Stimulated activated CD4-positive, alpha-beta T cell treated with anti-CD3 and anti-CD28 coated beads, Interleukin-2, amount 100 ng/mL, for 48 hours (primary cell): ENCODE data around the gene MED4.
"Not testable (repeated sequence)": the region's sequence is repeated elsewhere in the genome, so short reads cannot be mapped to it uniquely, and the experiment has no call there.

Source experiments
- DNase-seq, 2 donors: peaks; one replicate each; pipeline ENCODE4 v3.0.0-alpha.2; 2020

The MED4 gene

DNA sequence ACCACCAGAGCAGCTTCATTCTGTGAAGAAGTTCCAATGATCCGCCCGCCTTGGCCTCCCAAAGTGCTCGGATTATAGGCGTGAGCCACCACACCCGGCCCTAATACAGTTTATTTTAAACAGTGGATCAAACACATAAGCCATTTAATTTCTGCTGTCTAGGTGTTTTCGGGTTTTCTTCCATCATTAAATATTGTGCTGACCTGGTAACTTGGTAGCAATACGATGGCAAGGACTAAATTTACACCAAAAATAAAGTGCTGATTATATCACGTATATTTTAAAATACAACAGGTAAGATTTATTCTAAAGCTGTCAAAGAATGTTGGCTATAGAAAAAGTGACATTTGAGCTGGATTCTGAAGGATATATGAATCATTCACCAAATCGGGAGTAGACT lies 1.3 kb downstream of the MED4 start:
- DNase-seq, result no peak

DNA sequence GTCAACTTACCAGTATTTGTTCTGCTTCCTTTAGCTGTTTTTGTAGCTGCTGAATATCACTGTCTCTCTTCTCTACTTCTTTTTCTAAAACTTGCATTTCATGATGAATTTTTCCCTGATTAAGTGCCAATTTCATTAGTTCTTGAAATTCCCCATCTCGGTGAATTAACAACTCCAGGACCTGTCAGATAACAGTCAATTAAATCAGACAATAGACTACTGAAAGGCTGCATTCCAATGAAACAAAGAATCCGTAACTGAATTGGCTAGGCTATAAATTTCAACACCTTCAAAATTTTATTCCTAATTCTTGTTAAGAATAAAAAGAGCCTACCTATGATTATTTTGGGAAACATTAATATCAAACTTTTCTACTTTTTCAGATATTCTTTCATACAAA lies 8.6 kb downstream of the MED4 start:
- no peak for DNase-seq

DNA sequence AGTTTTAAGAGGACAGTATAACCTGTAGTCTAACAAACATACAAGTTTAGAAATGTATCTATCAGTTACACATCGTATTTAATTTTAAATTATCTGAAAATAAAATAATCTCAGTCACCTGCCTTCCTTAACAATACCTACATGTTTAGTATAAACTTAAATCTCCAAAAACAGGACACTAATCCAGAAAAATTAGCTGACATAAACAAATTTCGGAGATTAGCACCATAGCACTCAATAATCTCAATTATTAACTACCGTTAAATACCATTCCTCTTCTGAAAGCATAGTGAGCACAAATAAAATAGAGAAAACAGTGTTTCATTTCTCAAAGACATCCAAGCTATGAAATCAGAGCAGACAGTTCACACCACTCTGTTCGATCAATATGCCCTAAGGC lies 13.2 kb downstream of the MED4 start:
- no peak for DNase-seq

DNA sequence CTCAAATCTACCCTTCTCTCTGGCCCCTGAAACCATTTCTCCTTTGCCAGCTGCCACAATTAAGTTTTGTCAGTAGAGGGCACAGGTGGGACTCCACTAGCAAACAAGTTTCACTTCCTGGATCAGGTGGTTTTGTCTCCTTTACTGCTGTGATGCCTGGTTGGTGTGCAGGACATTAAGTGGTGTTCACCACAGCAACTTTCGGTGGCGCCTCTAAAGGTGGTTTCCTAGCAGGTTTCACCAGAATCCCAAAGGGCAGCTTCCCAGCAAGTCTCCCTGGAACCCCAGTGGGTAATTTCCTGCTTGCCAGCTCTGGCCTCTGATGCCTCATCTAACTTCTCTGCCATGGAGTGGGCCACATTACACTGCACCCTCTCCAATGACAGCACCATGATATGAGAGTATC lies 16.6 kb downstream of the MED4 start:
- DNase-seq, result no peak

DNA sequence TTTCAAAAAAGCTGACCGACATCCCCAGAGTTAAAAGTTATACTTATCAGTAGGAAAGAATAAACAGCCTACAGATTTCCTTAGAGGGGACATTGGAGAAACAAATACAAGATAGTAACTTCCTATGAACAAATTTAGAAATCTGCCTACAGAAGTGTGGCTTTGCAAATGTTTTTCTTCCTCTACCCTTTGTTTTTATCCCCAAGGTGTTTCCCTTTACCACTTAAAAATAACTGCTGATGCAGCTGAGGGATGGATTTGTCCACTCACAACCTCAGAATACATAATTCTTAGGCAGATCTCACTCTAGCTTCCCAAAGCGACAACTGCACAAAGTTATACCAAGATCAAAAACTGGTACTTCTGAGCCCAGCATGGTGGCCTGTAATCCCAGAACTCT lies 20.9 kb downstream of the MED4 start:
- no peak for DNase-seq

DNA sequence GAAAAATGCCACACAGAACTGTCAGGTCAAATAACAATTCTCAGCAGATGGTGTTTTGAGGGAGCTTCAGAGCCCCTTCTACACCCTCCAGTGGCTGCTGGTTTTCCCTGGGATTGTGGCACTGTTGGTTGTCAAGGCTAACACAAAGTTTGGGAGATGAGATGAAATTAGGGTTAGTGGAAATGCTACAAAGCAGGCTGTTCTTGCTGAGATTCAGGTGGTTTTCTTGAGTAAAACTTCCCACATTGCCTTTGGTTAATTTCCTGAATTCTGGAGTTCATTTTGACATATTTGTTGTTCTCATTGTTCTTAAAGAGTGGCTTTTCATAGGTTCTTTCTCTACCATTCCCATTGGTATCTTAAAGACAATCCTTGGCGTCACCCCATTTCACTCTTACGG lies 22.1 kb downstream of the MED4 start:
- DNase-seq, result no peak

DNA sequence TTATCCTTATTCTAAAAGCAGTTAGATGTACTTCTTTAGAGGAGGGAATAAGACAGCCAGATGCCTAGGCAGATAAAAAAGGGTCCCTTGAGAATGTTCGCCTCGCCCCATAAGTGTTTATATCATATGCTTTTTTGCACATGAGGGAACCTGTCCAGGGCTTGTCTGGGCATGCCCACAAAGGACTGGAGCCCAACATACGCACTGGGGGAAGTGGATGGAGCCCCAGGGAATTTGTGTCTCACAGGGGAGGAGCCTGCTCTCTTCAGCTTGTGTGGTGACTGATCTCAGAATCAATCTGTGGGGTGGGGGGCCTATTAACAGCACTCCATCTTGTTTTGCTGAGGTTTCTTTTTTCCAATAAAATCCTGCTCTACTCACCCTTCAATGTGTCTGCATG lies 22.6 kb downstream of the MED4 start:
- no peak for DNase-seq

DNA sequence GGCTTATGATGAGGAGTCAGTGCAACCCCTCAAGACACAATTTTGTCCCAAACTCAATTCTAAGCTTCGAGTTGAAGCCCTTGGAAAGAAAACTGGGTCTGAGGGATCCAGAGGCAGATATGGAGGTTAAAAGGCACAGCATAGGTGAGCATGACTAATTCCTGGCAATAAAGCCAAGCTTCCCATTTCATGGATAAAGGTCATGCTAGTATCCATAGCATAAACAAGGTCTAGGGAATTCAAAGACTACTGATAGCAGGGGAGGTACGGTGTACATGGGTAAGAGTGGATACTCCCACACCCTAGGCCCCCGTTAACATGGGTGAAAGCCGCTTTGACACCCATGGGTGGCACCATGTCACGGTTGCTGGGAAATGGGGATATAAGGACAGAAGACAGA lies 24.0 kb downstream of the MED4 start:
- DNase-seq, result no peak

DNA sequence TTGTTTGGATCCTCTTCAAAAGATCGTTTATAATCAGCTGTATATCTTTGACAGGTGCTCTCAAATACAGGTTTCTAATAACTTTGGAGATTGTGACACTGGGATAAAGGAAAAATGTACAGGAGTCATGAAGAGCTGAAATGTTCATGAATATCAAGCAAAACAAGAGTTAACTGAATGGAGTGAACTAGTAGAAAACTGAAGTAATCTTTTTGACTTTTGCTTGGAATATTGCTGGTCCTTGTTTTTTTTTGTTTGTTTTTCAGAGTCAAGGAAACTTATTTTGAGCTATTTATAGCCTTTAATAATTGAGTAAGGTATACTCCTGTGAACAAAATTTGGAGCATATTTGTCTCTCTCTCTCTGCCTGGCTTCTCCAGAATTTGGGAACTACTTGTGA lies 25.3 kb downstream of the MED4 start:
- DNase-seq, result no peak

DNA sequence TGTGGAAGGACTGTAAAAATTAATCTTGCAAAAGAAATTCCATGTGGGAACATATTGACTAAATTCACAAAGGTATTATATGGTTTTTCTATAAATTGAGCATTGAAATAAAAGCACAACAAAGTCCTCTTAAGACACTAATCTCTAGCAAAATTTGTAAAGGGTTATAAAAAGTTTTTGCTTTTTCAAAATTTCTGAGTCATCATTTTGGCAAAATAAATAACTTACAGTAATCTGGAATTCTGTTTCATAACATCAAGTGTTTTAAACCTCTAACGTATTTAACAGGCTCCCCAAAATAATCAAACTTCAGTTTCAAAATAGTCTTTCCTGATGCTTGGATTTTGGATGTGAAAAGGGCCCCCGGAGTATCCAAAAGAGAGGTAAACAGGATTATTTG lies 26.0 kb downstream of the MED4 start:
- no peak for DNase-seq

DNA sequence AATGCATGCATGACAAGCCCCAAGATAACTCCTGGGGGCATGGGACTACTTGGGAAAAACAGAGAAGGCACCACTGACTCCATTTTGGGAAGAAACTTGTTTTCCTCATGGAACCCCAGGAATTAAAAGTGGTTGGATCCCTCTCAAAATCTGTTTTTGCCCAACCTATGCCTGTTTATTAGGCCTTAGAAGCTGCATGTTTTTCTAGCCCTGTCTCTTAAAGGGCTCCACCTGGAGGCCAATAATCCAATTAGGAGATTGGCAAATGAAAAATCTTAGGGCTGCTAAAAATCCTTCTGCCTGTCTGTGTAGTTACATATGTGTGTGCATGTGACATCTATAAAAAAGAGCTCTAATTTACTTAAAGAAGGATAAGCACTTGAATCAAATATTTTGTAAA lies 26.9 kb downstream of the MED4 start:
- DNase-seq, result no peak

DNA sequence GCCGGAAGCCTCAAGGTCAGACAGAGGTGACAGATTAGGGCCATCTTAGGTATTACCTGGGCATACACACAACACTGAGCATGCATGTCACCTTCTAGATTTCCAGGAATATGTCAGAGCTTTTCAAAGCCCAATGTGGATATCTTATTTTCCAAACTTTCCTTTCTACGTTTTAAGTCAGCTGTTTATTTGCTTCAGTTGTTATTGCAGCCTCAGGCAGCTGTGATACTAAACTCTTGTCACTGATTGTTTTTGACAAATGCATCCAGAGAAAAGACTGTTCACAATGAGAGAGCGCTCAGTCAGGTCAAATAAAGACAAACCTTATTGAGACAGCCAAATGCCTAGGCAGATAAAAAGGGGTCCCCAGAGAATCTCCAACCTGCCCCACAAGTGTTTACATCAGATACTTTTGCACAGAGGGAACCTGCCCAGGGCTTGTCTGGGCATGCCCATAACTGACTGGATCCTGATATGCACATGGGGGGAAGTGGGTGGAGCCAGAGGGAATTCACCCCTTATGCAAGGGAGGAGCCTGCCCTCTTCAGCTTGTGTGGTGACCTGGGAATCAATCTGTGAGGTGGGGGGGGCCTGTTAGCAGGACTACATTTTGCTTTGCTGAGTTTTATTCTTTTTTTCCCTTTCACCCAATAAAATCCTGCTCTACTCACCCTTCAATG lies 28.5 kb downstream of the MED4 start:
- DNase-seq, result no peak

DNA sequence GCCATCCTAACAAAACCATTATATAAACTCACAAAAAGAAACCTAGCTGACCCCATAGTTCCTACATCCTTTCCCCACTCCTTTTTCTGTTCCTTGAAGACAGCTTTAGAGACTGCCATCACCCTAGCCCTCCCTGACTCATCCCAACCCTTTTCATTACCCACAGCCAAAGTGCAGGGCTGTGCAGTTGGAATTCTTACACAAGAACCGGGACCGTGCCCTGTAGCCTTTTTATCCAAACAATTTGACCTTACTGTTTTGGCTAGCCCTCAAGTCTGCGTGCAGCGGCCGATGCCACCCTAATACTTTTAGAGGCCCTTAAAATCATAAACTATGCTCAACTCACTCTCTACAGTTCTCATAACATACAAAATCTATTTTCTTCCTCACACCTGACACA lies 35.0 kb downstream of the MED4 start:
- DNase-seq, result not testable (repeated sequence)

DNA sequence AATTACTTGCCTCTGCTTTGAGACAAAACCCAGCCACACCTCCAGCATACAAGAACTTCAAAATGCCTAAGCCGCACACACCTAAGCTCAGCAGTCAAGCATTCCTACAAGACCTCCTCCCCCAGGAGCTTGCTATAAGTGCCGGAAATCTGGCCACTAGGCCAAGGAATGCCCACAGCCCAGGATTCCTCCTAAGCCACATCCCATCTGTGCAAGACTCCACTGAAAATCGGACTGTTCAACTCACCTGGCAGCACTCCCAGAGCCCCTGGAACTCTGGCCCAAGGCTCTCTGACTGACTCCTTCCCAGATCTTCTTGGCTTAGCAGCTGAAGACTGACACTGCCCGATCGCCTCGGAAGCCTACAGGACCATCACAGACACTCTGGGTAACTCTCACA lies 36.4 kb downstream of the MED4 start:
- not testable (repeated sequence) for DNase-seq

DNA sequence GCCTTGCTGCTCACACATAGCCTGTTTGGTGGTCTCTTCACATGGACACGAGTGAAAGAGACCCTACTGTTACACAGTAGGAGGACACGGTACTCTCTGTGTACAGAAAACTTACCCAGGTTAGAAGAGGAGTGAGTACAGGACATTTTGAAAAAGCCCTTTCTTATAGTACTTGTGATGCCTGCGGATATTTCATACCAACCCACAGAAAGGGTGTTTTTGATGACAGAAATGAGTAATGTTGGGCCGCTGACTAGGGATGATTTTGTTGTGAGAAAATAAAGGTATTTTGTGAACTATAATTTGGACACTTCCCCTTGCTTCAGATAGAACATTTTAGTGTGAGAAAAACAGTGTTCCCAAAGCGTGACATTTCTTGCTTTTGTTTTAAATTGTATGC lies 39.2 kb downstream of the MED4 start:
- no peak for DNase-seq

DNA sequence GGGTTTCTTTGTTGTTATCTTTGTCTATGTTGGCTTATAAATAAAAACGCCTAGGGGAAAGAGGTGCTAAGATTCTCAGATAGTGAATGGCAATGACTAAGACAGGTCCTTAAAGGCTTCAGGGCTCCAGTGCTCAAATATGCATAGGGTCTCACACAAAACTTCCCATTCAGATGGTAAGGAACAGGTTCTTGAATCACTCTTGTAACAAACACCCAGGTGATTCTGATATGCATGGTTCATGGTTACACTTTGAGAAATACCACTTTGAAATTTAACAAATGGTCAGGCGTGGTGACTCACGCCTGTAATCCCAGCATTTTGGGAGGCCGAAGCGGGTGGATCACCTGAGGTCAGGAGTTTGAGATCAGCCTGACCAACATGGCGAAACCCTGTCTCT lies 40.3 kb downstream of the MED4 start:
- no peak for DNase-seq

DNA sequence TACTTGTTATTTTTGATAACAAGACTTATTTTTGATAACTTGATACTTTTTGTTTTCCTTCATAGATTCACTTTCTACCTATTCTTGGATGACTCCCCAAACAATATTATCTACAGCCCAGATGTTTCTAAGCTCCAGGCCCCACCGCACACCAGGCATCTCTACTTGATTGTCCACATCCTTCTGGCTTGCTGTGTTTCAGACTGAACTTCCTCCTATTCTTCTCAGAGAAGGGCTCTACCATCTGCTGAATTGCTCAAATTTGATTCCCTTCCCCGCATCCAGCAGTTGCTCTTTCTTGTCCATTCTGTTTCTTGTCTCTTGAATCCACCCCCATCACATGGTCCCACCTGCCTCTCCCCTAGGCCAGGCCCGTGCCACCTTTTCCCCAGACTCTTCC lies 44.4 kb downstream of the MED4 start:
- no peak for DNase-seq

DNA sequence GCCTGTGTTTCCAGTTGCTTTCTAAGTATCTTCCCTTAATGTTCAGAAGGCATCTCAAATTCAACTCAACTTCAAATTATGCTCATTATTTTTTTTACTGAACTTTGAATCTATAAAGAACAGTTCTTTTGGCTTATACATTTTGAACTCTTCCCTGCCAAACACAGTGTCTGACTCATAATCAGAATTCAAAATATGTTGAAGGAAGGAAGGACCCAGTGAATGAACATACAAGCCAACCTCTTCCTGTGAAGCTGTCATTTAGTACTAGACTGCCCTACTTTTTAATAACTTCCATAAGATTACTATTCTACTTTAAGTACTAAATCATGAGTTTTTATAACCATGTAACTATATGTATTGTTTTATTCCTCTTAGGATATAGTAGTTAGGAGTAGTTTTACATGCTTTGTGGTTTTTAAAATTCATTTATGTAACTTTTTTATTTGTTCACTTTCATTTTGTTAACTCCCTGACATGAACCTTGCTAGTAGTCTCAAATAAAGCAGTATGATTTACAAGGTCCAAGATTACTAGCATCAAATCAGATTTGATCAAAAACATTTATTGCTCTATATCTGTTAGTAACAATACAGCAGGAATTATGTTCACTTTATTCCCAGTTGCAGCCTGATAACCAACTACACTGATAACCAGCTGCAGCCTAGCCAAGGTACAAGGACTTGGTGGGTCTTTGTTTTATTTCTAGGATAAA lies 51.0 kb downstream of the MED4 start:
- no peak for DNase-seq

DNA sequence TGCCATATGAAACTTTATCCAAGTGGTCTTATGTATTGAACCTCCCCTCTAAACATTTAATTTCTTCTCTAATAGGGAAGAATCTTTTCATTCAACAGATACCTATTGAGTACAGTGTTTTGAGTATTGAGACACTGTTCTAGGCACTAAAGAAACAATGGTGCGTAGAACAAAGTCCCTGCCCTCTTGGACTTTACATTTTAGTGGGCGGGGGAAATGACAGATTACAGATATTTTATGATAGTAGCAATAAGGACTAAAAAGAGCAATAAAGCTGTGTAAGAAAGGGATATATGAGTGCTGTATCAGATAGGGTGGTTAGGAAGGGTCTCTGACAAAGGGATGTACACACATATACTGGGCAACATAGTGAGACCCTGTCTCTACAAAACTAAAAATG lies 52.0 kb downstream of the MED4 start:
- no peak for DNase-seq

DNA sequence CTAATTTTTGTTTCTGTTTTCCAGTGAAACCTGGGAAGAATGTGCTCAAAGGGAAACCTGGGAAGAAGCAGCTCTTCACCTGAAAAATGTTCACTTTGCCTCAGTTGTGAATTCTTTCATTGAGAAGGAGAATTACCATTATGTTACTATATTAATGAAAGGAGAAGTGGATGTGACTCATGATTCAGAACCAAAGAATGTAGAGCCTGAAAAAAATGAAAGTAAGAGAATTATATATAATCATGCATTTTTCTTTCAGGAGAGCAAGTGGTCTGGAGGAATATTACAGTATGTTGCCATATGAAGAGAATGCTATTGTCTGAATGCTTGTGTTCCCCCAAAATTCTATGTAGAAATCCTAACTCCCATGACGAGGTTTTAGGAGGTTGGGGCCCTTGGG lies 54.0 kb downstream of the MED4 start:
- no peak for DNase-seq

DNA sequence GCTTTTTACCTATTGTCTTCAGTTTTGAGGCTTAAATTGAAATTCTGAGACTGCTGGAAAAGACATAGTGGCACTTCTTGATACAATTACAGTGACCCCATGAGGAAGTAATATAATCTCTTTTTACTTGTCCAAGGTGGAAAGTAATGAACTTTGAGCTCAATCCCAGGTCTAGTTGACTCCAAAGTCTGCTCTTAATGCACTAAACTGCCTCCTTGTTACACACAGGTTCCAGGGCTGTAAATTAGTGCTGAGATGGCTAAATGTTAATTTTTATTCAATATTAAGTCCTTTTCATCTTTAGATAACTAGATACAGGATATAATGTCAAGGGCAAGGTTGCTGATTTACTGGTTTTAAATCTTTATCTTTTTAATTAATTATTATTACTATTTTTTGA lies 54.9 kb downstream of the MED4 start:
- no peak for DNase-seq

DNA sequence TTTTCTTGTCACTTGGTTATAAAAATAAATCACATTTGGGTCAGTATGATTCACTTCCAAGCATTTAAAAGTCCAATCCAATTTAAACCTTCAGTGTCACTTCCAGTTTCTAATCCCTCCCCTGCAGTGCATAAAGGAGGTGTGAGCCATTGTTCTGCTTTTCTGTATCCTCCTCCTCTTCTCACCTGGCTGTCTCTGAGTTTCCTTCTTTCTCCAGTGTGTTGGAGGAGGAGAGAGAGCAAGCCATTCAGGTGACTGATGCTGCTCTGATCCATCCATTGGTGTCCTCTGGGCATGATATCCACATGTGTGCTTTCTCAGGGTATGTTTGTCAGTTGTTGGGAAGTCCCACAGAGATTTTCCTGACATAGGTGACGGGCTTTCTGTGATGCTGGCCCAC lies 56.1 kb downstream of the MED4 start:
- no peak for DNase-seq

DNA sequence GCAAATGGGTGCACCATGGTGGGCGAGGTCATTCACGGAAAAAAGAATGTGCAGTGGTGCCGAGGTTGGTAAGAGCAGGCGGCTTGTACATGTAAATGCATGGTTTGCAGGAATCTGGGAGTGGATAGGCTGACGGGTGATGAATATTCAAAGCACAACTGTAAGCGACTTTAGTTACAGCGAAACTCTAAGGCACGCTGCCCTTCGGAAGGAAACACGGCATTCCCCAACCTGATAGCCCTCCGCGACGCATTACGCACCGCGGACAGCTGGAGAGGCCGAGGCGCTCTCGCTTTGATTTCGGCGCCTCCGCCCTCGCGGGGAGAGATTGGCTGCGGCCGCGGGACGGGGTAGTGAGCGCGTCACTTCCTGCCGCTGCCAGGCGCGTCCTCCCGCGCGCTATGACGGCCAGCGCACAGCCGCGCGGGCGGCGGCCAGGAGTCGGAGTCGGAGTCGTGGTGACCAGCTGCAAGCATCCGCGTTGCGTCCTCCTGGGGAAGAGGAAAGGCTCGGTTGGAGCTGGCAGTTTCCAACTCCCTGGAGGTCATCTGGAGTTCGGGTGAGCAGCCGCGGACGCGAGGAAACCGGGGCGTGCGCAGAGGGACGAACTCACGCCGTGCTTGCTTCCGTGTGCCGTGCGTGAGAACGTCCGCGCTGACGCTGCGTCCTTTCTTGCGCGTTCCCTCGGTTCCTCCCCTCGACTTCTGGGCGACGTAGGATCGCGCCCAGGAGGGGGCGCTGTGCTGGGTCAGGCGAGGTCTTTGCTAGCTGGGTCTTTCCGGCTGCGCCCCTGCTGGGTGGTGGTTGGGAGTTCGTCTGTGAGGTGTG lies 57.3 kb downstream of the MED4 start, which contains the start of gene NUDT15:
NUDT15 (plus strand) TSS at position 381 of the 828 bp plus-strand sequence; CDS start at position 402, 21 bp downstream.
- DNase-seq, result peak; percentile 91 to 96

DNA sequence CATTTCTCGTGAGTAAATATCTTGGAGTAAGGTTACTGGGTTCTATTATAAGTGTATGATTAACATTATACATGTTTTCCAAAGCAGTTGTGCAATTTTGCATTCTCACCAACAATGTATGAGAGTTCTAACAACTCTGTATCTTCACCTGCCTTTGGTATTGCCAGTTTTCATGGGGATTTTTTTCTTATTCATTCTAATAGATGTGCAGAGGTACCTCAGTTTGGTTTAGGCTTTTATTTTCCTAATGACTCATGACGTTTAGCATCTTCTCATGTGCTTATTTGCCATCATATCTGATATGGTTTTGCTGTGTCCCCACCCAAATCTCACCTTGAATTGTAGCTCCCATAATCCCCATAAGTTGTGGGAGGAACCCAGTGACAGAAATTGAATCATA lies 65.0 kb downstream of the MED4 start:
- DNase-seq, result no peak
